Measurements from ENCODE around the gene CCBE1. TPM values are rescaled to one million over a fixed set of nuclear protein-coding genes. Genes with fewer than 3 reads are reported as not detected.

Gene CCBE1
- total RNA-seq, 1 experiment from 2014 or later: 0.09 TPM

GRCh38 chr18:59509481-59510442, 187.5 kb downstream of the CCBE1 start:
- no peak for TF ChIP-seq CTCF (IDR thresholded peaks at IDR 0.05; ENCODE audit: insufficient read depth in 1 of 2, low read depth in 1 of 2, low read length in 1 of 2, severe bottlenecking in 1 of 2, unreplicated experiment in 1 of 2)
- no peak overlapping the region for H3K4me3 Mint-ChIP-seq (ENCODE audit: unreplicated experiment)
- no peaks in the 10 kb centered on the region for H3K27me3 Mint-ChIP-seq (ENCODE audit: insufficient read depth, unreplicated experiment)
- DNase-seq: no peak
- POLR2A ChIA-PET: no interaction called here
- intact Hi-C loops (cut with micrococcal nuclease; ENCODE audit: unreplicated experiment): no loop called here
- H3K9me3 Mint-ChIP-seq (ENCODE audit: unreplicated experiment): no peaks in the 10 kb centered on the region
- no peaks in the 10 kb centered on the region for H3K36me3 ChIP-seq (ENCODE audit: control insufficient read depth, insufficient read depth, low read length)
- no TSS peak for BruUV-seq (replicated peaks)
- H3K36me3 Mint-ChIP-seq (ENCODE audit: insufficient read depth, unreplicated experiment): no peaks in the 10 kb centered on the region
- no peaks in the 10 kb centered on the region for H3K4me1 ChIP-seq
- no peak overlapping the region for H3K27ac Mint-ChIP-seq (ENCODE audit: unreplicated experiment)
- no peak overlapping the region for H3K4me3 ChIP-seq (ENCODE audit: low read depth, low read length)
- H3K9me3 ChIP-seq: no peaks in the 10 kb centered on the region
- H3K4me1 Mint-ChIP-seq (ENCODE audit: low read depth, unreplicated experiment): no peaks in the 10 kb centered on the region
- no peaks in the 10 kb centered on the region for H3K27me3 ChIP-seq (replicated peaks; ENCODE audit: control insufficient read depth, insufficient read depth, low read length)
- CTCF ChIA-PET: no interaction called here

- no peaks in the 10 kb centered on the region for H3K36me3 Mint-ChIP-seq (ENCODE audit: insufficient read depth, unreplicated experiment)
- H3K4me1 Mint-ChIP-seq (ENCODE audit: low read depth, unreplicated experiment): no peaks in the 10 kb centered on the region
- H3K27ac Mint-ChIP-seq (ENCODE audit: unreplicated experiment): no peak overlapping the region
- CTCF ChIA-PET: no interaction called here
- H3K9me3 Mint-ChIP-seq (ENCODE audit: unreplicated experiment): no peaks in the 10 kb centered on the region
- H3K27me3 Mint-ChIP-seq (ENCODE audit: insufficient read depth, unreplicated experiment): no peaks in the 10 kb centered on the region
- no peaks in the 10 kb centered on the region for H3K27me3 ChIP-seq (replicated peaks; ENCODE audit: control insufficient read depth, insufficient read depth, low read length)
- no peaks in the 10 kb centered on the region for H3K36me3 ChIP-seq (ENCODE audit: control insufficient read depth, insufficient read depth, low read length)
- no TSS peak for BruUV-seq (replicated peaks)
- no peak for TF ChIP-seq CTCF (IDR thresholded peaks at IDR 0.05; ENCODE audit: insufficient read depth in 1 of 2, low read depth in 1 of 2, low read length in 1 of 2, severe bottlenecking in 1 of 2, unreplicated experiment in 1 of 2)
- H3K4me3 Mint-ChIP-seq (ENCODE audit: unreplicated experiment): no peak overlapping the region
- DNase-seq: no peak
- no peaks in the 10 kb centered on the region for H3K4me1 ChIP-seq
- POLR2A ChIA-PET: no interaction called here
- intact Hi-C loops (cut with micrococcal nuclease; ENCODE audit: unreplicated experiment): no loop called here
- no peaks in the 10 kb centered on the region for H3K9me3 ChIP-seq
- no peak overlapping the region for H3K4me3 ChIP-seq (ENCODE audit: low read depth, low read length)
These were observed 191.9 kb downstream of the CCBE1 start for GRCh38 chr18:59505356-59505755.

- H3K9me3 ChIP-seq: no peaks in the 10 kb centered on the region
- peak; percentile 28 to 29 for DNase-seq
- no TSS peak for BruUV-seq (replicated peaks)
- no peaks in the 10 kb centered on the region for H3K4me1 ChIP-seq
- Mint-ChIP-seq H3K4me1 (ENCODE audit: low read depth, unreplicated experiment) (no peaks in the 10 kb centered on the region), H3K27me3 (ENCODE audit: insufficient read depth, unreplicated experiment) (no peaks in the 10 kb centered on the region), H3K27ac (ENCODE audit: unreplicated experiment) (no peak overlapping the region), H3K36me3 (ENCODE audit: insufficient read depth, unreplicated experiment) (no peaks in the 10 kb centered on the region), H3K9me3 (ENCODE audit: unreplicated experiment) (no peaks in the 10 kb centered on the region), H3K4me3 (ENCODE audit: unreplicated experiment) (no peak overlapping the region)
- H3K27me3 ChIP-seq (replicated peaks; ENCODE audit: control insufficient read depth, insufficient read depth, low read length): no peaks in the 10 kb centered on the region
- no peak for TF ChIP-seq CTCF (IDR thresholded peaks at IDR 0.05; ENCODE audit: insufficient read depth in 1 of 2, low read depth in 1 of 2, low read length in 1 of 2, severe bottlenecking in 1 of 2, unreplicated experiment in 1 of 2)
- POLR2A ChIA-PET: no interaction called here
- intact Hi-C loops (cut with micrococcal nuclease; ENCODE audit: unreplicated experiment): no loop called here
- no peaks in the 10 kb centered on the region for H3K36me3 ChIP-seq (ENCODE audit: control insufficient read depth, insufficient read depth, low read length)
- no peak overlapping the region for H3K4me3 ChIP-seq (ENCODE audit: low read depth, low read length)
- CTCF ChIA-PET: no interaction called here
These were observed 194.7 kb downstream of the CCBE1 start for GRCh38 chr18:59502274-59503175.
